Measurements from ENCODE around the gene AFAP1. TPM values are rescaled to one million over a fixed set of nuclear protein-coding genes. Genes with fewer than 3 reads are reported as not detected.

Gene AFAP1
- total and polyA plus RNA-seq, 2 of the 8 experiments (the other 6 are each of a cell fraction or from before 2014, with no cell fraction given), result 3.6 to 18.2 TPM

- no peak overlapping the region for H3K56ac ChIP-seq (replicated peaks; ENCODE audit: insufficient read length, low read depth, low read length)
- 90% methylated on average over 11 of the region's 11 CpGs; no CpG with 5 or more reads in 1 of the 2 experiments for WGBS, 2 experiments (ENCODE audit: extremely low coverage in 1 of 2, insufficient coverage in 1 of 2, insufficient read length in 1 of 2, insufficient replicate concordance in 2 of 2, low coverage in 1 of 2, low lambda C conversion rate in 2 of 2, missing lambda C conversion rate in 1 of 2)
- H3K79me1 ChIP-seq (ENCODE audit: low read depth, low read length), result no peaks in the 10 kb centered on the region
- no peaks in the 10 kb centered on the region for H4K20me1 ChIP-seq (replicated peaks in 1 of 2; ENCODE audit: control insufficient read depth in 1 of 2, insufficient read depth in 2 of 2, low read length in 2 of 2)
- H3K4ac ChIP-seq (replicated peaks; ENCODE audit: insufficient read length, low read depth, low read length), result no peak overlapping the region
- DNase-seq (ENCODE audit: low read depth in 1 of 2, low spot score in 2 of 2) (no peak), FAIRE-seq (no peak)
- H3K27me3 ChIP-seq (replicated peaks in 1 of 4; ENCODE audit: control insufficient read depth in 3 of 4, extremely low read depth in 1 of 4, insufficient read depth in 3 of 4, low read length in 3 of 4), result no peaks in the 10 kb centered on the region
- H4K8ac ChIP-seq (ENCODE audit: extremely low read depth, insufficient read depth, low read length), result no peak overlapping the region
- H3K4me3 ChIP-seq (ENCODE audit: extremely low read depth in 1 of 4, insufficient read depth in 2 of 4, low read depth in 3 of 4, low read length in 4 of 4), result no peak overlapping the region
- H3K9me3 ChIP-seq (ENCODE audit: insufficient read depth in 2 of 2, low read depth in 1 of 2, low read length in 1 of 2), result peaks cover 4 to 6% of the 10 kb centered on the region in 2 experiments; a peak in 2 of 4 replicates
- H3K23ac ChIP-seq (ENCODE audit: insufficient read length), result no peak overlapping the region
- H4K91ac ChIP-seq (replicated peaks; ENCODE audit: insufficient read length, low read length), result no peak overlapping the region
- peaks cover 0 to 1% (median 0%) of the 10 kb centered on the region in 4 experiments; a peak in 1 of 7 replicates for H3K4me1 ChIP-seq (replicated peaks in 1 of 4; ENCODE audit: control insufficient read depth in 3 of 4, insufficient read depth in 4 of 4, low read length in 3 of 4)
- no peak overlapping the region for H2BK5ac ChIP-seq (ENCODE audit: low read depth, low read length)
- H3K9ac ChIP-seq (replicated peaks in 1 of 4; ENCODE audit: extremely low read depth in 1 of 4, low read depth in 3 of 4, low read length in 3 of 4), result no peak overlapping the region
- no peak for TF ChIP-seq RAD21 (IDR thresholded peaks at IDR 0.05 in 1 of 2, conservative IDR thresholded peaks at IDR 0.05 in 1 of 2; ENCODE audit: low read depth in 2 of 2, low read length in 2 of 2)
- TF ChIP-seq ATF2 (IDR thresholded peaks at IDR 0.05; ENCODE audit: low read length), result no peak
- TF ChIP-seq JUND (IDR thresholded peaks at IDR 0.05; ENCODE audit: low read length), result no peak
- no peak for TF ChIP-seq KDM5A (IDR thresholded peaks at IDR 0.05; ENCODE audit: low read length)
- TF ChIP-seq CHD1 (IDR thresholded peaks at IDR 0.05; ENCODE audit: low read depth, low read length), result no peak
- TF ChIP-seq POLR2AphosphoS5 (IDR thresholded peaks at IDR 0.05; ENCODE audit: low read depth, low read length), result no peak
- no peak for TF ChIP-seq RXRA (IDR thresholded peaks at IDR 0.05; ENCODE audit: insufficient read depth, low read depth, low read length)
- no peak for TF ChIP-seq SP4 (IDR thresholded peaks at IDR 0.05; ENCODE audit: low read length)
- H2BK20ac ChIP-seq (ENCODE audit: low read length), result no peak overlapping the region
- no peaks in the 10 kb centered on the region for H3K23me2 ChIP-seq (ENCODE audit: low read depth, low read length)
- no peak overlapping the region for H3K18ac ChIP-seq (ENCODE audit: extremely low read depth, low read length)
- CTCF ChIA-PET (ENCODE audit: partially characterized antibody), result interaction anchor here (0.6 to 11.1 kb wide), 13 partner anchors 8 to 526 kb away, joined by 3 to 180 read pairs (median 4); no protein-coding TSS in a partner anchor
- no peak overlapping the region for H2BK12ac ChIP-seq (ENCODE audit: low read depth, low read length)
- no peak overlapping the region for H3K14ac ChIP-seq (ENCODE audit: insufficient read length)
- POLR2A ChIA-PET (ENCODE audit: partially characterized antibody), result no interaction called here
- no peak overlapping the region for H2AFZ ChIP-seq (ENCODE audit: low read length)
- H3K4me2 ChIP-seq (ENCODE audit: insufficient read depth in 1 of 2, low read depth in 2 of 2, low read length in 2 of 2), result no peak overlapping the region
- H2BK120ac ChIP-seq (replicated peaks; ENCODE audit: low read depth, low read length), result no peak overlapping the region
- H2BK15ac ChIP-seq (ENCODE audit: low read length), result no peak overlapping the region
- no peak overlapping the region for H2AK5ac ChIP-seq (ENCODE audit: low read depth, low read length)
- no peak overlapping the region for H4K5ac ChIP-seq (ENCODE audit: insufficient read length, low read depth, low read length)
- H3K79me2 ChIP-seq (ENCODE audit: control insufficient read depth in 1 of 2, insufficient read depth in 2 of 2, low read length in 2 of 2), result no peaks in the 10 kb centered on the region
- no peak overlapping the region for H3K27ac ChIP-seq (ENCODE audit: low read depth, low read length)
- H3K36me3 ChIP-seq (ENCODE audit: control insufficient read depth in 2 of 4, insufficient read depth in 4 of 4, low read length in 3 of 4), result peaks cover 0 to 8% (median 4%) of the 10 kb centered on the region in 4 experiments; a peak in 6 of 8 replicates
Measured at GRCh38 chr4:7799306-7799705, 140.4 kb downstream of the AFAP1 start.

Data from H1 (cell line).